ENCODE results near the gene CD58.

DNA sequence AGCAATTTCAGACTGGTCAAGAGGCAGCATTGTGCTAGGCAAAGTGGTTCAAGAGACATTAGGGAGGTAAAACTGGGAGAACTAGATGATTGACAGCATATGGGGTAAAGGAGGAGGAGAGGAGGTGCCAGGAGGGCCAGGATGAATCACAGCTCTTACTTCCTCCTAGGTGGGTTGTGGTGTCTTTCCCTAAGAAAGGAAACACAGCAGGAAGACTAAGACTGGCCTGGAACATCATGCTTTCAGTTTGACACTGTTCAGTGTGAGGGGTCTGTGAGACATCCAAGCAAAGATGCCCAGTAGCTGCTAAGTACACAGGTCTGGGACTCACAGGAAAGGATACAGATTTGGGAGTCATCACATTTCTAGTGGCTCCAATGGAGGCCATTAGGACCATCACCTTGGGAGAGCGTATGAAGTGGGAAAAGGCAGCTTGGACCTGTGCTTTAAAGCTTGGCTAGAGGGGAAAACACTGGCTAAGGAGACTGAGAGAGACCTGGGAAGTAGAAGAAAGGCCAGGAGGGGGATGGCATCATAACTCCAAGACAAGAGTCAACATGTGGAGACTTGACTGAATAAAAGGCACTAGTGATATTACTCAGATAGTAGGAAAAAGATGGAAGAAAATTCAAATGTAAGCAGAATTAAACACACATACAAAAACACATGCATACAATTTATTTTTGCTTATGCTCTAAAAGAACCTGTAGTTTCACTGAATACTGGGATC is 17.3 kb downstream of the CD58 start:
- TF ChIP-seq, protein P1, sequence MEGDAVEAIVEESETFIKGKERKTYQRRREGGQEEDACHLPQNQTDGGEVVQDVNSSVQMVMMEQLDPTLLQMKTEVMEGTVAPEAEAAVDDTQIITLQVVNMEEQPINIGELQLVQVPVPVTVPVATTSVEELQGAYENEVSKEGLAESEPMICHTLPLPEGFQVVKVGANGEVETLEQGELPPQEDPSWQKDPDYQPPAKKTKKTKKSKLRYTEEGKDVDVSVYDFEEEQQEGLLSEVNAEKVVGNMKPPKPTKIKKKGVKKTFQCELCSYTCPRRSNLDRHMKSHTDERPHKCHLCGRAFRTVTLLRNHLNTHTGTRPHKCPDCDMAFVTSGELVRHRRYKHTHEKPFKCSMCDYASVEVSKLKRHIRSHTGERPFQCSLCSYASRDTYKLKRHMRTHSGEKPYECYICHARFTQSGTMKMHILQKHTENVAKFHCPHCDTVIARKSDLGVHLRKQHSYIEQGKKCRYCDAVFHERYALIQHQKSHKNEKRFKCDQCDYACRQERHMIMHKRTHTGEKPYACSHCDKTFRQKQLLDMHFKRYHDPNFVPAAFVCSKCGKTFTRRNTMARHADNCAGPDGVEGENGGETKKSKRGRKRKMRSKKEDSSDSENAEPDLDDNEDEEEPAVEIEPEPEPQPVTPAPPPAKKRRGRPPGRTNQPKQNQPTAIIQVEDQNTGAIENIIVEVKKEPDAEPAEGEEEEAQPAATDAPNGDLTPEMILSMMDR (IDR thresholded peaks at IDR 0.05): no peak
- no peak for TF ChIP-seq EP300 (IDR thresholded peaks at IDR 0.05)
- no peak for TF ChIP-seq POLR2A (IDR thresholded peaks at IDR 0.05)
- TF ChIP-seq POLR2AphosphoS5 (IDR thresholded peaks at IDR 0.05): no peak

All from suprapubic skin (tissue), 4 donors.